GM19023 (cell line): ENCODE results near the gene TM4SF1.
A peak's percentile ranks its signal among the peaks of the same experiment; 100 is the strongest.

Experiments used
- ATAC-seq: cut with Tn5 transposase; IDR thresholded peaks from one replicate; pipeline ENCODE4 v1.9.1; 2021; ENCODE audit warnings: mild to moderate bottlenecking, moderate library complexity; ENCODE audit not compliant: unreplicated experiment

The TM4SF1 gene, protein sequence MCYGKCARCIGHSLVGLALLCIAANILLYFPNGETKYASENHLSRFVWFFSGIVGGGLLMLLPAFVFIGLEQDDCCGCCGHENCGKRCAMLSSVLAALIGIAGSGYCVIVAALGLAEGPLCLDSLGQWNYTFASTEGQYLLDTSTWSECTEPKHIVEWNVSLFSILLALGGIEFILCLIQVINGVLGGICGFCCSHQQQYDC

DNA sequence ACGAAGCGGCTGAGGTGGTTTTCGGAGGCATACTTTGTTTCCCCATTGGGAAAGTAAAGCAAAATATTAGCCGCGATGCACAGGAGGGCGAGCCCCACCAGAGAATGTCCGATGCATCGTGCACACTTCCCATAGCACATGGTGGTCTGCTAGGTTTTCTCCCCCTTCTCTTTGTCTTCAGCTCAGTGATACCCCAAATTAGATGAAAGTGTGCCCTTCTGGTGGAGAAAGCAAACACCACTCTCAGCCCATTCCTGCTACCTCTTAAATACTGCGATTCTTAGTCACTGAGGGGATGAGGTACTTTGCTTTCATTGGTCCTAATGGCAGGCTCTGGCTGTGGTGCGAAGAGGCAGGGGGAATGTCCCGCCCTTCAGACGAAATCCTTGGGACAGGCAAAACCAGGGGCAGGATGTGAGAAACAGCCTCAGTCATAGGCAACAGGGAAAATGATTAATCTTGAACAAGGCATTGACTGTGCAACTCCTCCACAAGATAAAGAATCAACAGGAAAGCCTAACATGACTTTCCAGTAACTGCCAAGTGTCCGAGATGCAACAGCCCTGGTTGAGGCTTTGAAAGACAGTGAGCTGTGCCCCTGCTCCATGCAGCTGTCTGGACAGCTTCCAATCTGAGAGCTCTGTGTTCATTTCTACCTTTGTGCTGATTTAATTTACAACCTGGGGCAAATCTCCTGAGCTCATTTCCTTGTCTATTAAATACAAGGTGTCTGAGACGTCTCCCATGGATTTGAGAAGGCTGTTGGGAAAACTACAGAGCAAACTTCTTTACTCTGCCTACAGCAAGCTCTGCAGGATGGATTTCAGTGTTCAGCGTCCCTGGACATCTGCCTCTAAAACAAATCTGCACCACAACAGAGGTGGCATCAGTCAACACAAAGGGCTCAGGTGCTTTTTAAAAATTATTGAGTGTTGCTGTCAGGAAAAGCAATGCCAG is at the start of gene TM4SF1:
TM4SF1 (minus strand) TSS at position 242 of the 957 bp plus-strand sequence; CDS start at position 140, 102 bp downstream.
- no peak for ATAC-seq

DNA sequence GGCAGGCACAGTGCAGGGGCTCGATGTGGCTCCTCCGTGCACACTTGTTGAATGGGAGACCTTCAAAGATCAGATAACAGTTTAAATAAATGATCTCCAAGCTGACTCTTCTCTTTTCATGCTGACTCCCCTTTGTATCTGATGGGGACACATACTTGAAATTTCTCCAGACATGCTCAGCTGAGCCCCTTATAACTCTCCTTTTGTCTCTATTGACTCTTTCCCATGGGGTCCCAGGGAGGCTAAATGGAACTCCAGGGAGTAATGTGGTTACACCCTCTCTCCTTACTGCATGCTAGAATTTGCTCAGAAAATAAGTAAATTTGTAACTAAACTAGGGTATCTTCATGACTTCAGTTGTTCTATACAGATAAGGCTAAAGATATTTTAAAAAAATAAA is 48.9 kb upstream of the TM4SF1 start:
- no peak for ATAC-seq

DNA sequence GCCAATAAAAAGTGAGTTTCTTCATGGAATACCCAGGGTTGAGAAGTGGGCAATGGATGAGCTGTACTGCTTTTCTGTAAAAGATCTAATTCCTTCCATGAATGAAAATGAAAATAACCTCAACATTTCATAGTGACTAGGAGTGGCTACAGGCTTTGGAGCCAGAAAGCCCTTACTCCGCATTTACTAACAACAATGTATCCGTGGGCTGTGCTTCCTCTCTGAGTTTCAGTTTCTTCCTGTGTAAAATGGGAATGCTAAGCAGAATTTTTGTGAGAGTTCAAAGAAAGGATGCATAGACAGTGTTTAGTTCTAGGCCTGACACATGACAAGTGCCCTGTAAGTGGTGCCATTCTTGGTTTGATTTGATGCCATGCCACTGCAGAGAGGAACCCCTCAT is 47.5 kb upstream of the TM4SF1 start:
- ATAC-seq, result no peak

DNA sequence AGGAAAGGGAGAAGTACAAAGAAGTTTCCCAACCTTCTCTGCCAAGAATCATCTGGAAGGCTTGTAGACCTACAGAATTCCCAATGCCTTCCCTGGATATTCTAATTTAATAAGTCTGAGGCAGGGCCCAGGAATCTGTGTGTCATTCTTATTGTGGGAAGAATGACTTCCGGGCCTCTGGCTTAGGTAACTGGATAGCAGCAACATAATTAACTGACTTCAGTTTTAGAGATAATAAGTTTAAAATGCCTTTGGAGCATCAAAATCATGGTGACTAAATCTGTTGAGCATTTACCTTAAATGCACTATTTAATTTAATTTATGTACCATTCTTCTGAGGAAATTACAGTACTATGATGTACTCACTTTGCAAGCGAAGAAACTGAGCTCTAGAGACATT is 44.3 kb upstream of the TM4SF1 start:
- ATAC-seq, result no peak

DNA sequence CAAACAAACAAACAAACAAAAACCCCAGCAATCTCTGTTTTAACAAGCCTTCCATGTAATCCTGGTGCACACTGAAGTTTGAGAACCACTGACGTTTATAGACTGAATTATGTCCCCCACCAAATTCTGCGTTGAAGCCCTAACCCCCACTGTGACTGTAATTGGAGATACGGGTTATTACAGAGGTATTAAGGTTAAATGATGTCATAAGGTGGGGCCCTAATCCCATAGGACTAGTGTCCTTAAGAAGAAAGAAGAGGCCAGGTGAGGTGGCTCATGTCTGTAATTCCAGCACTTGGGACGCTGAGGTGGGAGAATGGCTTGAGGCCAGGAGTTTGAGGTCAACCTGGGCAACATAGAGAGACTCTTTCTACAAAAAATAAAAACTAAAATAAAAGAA is 42.4 kb upstream of the TM4SF1 start:
- no peak for ATAC-seq

DNA sequence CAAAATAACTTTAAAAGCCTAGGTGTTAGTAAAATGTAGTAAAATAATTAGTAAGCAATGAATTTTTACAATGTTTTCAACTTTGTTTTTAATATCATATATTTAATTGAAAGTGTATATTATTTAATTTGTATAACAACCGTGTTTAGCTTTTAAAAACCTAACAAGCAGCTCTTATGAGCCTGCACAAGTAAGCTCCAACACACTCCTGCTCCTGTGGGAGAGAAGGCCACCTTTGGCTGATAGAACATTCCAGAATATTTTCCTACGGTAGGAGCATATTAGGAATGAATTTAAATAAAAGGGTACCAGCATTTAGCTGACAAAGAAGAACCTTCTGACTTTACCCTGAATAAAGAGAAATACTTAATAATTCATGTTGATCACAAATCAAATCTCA is 40.3 kb upstream of the TM4SF1 start:
- no peak for ATAC-seq

DNA sequence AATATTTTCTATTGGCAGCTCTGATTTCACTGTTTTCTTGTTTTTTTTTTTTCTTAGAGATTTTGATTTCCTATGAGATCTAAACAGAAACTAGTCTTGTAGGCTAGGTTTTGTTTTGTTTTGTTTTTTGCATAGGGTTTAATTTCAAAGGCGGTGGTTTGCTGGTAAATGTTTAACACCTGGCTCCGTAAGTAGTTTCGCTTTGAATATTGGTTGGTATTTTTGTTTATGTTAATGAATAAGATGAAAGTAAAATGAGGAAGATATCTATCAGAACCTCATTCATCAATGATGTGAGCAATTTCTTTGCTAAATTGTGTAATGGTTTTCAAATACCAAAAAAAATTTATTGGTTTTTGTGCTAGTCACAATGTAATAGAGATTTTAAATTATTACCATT is 39.7 kb upstream of the TM4SF1 start:
- ATAC-seq, result peak; percentile 84

DNA sequence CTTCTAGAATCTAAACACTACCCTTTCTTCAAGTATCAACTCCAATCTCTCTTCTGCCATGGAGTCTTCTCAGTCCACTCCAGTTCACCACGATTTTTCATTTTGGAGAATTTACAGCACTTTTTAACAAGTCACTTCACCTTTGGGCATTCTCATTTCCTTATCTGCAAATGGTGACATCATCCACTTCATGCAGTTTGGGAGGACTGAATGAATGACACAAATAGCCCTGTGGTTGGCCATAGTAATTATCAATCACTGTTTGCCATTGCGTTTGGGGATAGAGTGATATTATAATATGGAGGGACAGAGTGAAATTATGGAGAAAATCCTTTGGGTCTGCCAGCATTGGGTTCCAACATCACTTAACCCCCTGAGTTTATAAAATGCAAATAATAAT is 38.0 kb upstream of the TM4SF1 start:
- ATAC-seq, result no peak

DNA sequence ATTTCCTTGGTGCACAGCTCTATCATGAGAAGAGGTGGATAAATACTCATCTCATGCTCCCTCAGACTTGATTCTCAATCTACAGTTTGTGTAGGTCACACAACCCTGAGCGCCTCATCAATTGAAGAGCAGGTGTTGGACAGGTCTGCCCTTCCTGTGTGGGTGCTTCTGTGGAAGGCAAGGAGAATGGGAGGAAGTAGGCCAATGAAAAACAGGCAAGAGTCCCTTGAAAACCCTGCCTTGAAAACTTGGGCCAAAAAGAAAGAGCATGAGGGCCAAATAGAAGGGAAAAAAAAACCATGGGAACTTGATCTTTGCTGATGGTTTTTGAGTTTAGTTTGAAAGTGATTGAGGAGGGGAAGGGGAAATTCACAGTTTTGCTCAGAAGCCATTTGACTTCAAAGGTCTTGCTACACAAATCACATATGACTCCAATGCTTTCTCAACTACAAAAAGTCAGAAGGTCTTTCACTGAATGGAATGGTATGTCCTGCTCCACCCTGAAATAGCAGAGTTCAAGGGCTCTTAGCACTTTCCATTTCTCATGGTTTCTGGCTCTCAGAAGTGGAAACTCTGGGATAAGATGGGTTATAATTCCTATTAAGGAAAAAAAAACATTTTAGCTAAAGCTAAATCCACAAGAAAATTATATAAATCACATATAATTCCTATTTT is 37.2 kb upstream of the TM4SF1 start:
- no peak for ATAC-seq

DNA sequence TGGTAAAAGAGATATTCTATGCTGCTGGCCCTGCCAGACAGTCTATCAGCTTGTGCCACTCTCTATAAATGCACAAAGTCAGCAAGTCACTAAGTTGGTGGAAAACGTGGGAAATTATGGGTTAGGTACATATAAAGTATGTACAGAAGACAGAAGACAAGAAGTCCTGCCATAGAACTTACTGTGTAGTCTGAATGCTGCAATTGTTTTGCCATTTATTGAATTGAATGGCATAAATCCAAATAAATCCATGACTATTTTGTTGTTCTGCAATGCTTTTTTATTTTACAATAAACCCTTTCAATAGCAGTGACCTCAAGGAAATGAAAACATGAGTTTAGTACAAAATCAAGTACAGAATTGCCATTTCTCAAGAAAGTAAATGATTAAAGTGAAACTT is 34.1 kb upstream of the TM4SF1 start:
- no peak for ATAC-seq

DNA sequence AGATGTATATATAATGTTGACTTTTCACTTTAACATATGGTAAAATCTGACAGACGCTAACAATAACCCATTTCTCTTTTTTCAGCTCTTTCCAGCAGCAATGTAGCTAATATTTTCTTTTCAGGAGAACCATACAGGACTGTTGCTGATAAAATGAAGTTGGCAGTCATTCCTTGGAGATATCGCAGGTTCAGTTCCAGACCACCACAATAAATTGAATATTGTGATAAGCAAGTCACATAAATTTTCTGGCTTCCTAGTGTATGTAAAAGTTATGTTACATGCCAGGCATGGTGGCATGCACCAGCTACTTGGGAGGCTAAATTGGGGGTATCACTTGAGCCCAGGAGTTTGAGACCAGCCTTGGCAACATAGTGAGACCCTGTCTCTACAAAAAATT is 31.9 kb upstream of the TM4SF1 start:
- no peak for ATAC-seq

DNA sequence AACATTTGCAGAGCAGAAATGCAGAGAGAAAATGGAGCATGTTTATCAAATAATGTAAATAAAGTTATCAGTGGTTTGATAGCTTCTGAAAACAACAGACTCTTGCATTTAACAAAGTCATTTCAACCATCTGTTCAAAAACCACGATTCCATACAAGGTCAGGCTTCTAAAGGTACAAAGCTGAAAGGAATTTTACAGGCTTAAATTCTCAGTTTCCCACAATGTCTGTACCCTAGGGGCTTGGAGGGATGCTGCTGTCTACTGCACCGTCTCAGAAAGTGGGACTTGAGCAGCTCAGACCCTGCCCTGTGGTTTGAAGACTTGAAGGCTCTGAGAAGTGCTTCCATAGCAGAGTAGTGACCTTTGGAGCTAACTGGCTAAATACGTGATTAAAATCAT is 30.4 kb upstream of the TM4SF1 start:
- no peak for ATAC-seq

DNA sequence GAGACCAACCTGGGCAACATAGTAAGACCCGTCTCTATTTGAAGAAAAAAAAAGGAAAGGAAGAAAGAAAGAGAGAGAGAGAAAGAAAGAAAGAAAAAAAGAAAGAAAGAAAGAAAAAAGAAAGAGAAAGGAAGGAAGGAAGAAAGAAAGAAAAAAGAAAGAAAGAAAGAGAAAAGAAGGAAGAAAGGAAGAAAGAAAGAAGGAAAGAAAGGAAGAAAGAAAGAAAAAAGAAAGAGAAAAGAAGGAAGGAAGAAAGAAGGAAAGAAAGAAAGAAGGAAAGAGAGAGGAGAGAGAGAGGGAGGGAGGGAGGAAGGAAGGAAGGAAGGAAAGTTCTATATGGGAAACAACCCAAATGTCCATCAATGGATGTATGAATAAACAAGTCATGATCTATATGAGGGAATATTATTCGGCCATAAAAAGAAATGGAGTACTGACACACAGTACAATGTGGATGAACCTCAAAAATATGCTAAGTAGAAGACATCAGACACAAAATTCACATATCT is 28.8 kb upstream of the TM4SF1 start:
- ATAC-seq, result no peak

DNA sequence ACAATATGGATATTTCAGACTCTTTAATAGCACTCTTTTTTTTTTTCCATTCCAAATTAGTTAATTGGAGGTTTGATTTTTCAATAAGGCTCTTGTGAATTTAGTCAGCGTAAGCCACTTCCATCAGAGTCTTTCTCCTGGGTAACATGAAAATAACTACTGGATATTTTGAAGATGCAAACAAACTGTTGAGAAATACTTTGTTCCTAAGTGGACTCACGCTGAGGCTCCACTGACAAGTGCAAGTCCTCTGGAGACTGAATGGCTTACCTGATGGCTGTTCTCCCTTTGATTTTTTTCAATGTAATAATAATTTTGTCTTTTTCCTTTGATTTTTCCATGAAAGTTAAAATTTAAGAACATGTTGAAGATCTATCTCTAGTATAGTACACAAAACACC is 26.0 kb upstream of the TM4SF1 start:
- ATAC-seq, result no peak

DNA sequence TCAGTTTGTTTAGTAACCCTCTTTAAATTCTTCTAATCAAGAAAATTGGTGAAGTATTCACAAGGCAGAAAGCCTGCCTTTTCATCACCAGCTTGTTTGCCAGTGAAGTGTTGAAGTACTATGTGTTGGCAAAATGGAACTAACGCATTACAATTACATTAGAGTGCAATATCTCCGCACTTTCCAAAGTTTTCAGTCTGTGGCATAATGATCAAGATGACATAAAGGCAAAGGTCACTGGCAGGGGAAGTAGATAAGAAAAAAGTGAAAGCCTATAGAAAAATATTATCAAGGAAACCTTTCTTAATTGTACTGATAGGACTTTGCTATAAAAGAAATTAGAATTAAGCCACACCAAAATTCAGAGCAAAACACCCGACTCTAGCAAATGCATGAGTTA is 25.0 kb upstream of the TM4SF1 start:
- no peak for ATAC-seq

DNA sequence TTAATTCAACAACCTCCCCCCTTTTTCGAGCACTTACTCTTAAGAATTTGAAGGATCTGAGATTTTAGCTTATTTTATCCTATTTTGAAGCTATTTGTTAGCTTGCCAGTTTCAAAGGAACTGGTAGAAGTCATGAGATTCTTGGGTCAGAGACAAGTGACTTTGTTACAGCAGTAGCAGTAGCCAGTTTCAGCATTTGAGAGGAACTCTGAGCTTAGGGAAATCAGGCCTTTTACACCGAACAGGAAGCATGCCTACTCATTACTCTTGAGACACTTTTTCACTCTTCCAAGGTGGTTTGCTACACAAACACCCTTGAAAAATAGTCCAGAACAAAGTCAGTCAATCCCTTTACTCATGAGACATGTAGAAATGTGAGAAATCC is 24.5 kb upstream of the TM4SF1 start:
- no peak for ATAC-seq

DNA sequence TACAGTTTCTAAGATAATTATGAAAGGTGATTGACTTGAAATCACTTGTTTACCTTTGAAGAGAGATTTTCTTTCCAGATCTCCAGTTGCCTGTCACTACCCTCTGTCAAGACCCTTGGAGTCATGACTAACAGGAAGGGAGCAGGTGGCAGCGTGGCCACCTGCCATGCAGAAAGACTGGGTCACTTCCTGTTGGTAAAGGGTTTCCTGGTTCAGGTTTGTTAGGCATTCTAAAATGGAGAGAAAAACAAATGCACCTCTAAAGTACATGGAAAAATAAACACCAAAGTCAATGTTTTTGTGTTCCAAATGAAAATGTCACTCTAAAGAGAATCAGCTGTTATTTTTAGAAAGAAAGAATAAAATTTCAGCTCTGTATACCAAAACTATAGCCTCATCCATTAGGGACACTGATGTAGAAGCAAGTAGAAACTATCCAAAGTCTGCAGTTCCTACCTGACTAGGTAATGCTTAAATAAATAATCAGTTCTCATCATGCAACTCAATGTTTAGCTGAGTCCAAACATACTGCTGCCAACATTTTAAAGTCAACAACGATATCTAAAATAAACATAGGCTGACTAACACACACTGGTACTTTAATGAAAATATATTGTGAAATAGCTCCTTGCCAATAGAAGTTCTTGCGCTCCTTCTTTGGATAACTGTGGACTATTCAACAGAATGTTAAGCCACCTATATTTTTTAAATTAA is 23.9 kb upstream of the TM4SF1 start:
- no peak for ATAC-seq

DNA sequence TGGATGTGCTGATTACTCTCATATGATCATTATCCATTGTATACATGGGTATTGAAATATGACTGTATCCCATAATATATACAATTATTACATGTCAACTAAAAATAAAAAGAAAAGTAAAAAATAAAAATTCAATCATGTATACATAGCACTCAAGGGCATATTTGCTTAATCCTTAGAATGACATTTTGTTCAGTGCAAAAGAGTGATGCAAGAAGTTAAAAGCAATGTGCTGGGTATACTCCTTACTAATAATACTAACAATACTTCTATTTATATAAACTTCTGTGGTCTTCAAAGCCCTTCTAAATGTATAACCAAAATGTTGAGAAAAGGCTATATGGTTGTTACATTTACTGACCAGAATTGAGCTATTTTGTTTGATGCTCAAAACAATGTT is 23.2 kb upstream of the TM4SF1 start:
- ATAC-seq, result no peak

DNA sequence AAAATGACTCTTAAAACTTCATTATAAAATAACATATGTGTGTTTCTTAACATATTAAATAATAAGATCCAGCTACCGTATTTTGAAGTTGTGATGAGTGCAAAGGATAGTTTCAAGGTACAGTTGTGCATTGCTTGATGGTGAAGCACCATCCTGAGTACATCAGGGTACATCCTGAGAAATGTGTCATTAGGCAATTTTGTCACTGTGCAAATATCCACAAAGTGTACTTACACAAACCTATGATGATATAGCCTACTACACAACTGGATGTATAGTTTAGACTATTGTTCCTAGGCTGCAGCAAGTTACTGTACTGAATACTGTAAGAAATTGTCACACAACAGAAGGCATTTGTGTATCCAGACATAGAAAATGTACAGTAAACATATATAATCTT is 20.8 kb upstream of the TM4SF1 start:
- no peak for ATAC-seq

DNA sequence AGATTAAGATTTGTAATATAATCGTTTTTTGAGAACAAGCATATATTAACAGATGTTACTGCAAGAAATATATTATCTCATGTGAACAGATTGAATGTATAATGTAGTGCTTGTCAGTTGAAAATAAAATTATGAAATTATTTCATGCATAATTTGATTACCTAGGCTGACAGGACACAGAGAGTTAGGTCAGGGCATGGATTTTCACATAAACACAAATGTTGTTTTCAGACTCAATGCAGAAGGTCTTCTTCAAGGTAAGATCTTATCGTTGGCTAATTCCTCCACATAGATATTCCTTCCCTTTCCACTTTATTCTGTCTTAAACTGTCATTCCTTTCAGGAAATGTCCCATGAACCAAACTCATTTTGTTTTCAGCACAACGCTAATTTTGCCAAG is 20.1 kb upstream of the TM4SF1 start:
- no peak for ATAC-seq

DNA sequence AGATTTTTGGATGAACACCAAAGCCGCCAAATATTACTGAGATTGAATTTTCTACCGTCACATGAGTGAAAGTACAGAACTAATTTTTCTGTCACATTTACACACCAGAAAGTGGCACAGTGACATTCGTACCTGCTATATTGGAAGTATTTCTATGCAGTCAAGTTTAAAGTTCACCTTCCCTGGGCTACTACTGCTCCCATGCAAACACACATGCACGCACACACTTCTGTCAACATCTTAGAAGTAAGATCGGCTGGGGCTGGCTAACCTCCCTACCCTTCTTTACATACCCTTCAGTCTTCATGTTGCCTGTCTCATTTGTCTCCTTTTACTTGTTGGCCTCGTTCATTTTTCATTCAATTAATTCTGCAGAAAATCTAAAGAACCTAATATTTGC is 19.0 kb upstream of the TM4SF1 start:
- ATAC-seq, result no peak
